Endometrium (tissue), 2 donors: Measurements from ENCODE around the gene RELT.

Experiments used
- FAIRE-seq: peaks from 2 replicates; lab custom pipeline; 2012; peaks lifted over from hg19 to GRCh38; lab: Jason Lieb, UNC
- donor health status: control.
- donor health status: control.

The RELT gene

GRCh38 chr11:73439002-73439843, 63.0 kb downstream of the RELT start:
- no peak for FAIRE-seq

GRCh38 chr11:73445980-73446379, 69.8 kb downstream of the RELT start:
- no peak for FAIRE-seq

- FAIRE-seq: no peak
These were observed 70.6 kb downstream of the RELT start for GRCh38 chr11:73446766-73447165.
